ENCODE data around the gene SLC23A3.

- TF ChIP-seq CTCF (IDR thresholded peaks at IDR 0.05), result no peak
- no peak for TF ChIP-seq EZH2phosphoT487 (IDR thresholded peaks at IDR 0.05)
- no peak for TF ChIP-seq EZH2 (IDR thresholded peaks at IDR 0.05)
Measured at GRCh38 chr2:219213026-219213415, 43.2 kb upstream of the SLC23A3 start.
